PC-3 (cell line): ENCODE measurements around the gene GJE1. TPM values are rescaled to one million over a fixed set of nuclear protein-coding genes. Genes with fewer than 3 reads are reported as not detected.

Source experiments
- ATAC-seq: fragments of 200-7000 bp; cut with Tn5 transposase; 2 replicates; pipeline ENCODE4 v1.9.1; 2020; ENCODE audit warnings: mild to moderate bottlenecking, moderate library complexity
- BruUV-seq: library from RNA; stranded (reverse); fragments of 400-500 nt; replicated peaks from 2 replicates; lab custom pipeline; 2021; lab: Mats Ljungman, UMichigan
- CTCF ChIA-PET: fragments of 300-600 bp; sonication (Branson Sonifier 250); formaldehyde crosslinking; loops from one replicate; lab custom pipeline; 2022; ENCODE audit warnings: antibody characterized with exemption; lab: Charles Lee
- POLR2A ChIA-PET: fragments of 300-600 bp; sonication (Branson Sonifier 250); formaldehyde crosslinking; loops from one replicate; lab custom pipeline; 2022; ENCODE audit warnings: antibody characterized with exemption; ENCODE audit not compliant: unreplicated experiment; lab: Charles Lee
- DNase-seq: peaks from one replicate; pipeline ENCODE4 v3.0.0-alpha.2; 2015
- H2AFZ ChIP-seq: fragments of 300-600 bp; sonication (generic); 2 replicates; pipeline ENCODE4 v1.6.0; 2016; ENCODE audit warnings: antibody characterized with exemption, low read length
- H3F3A ChIP-seq: fragments of 300-600 bp; sonication (generic); one replicate; pipeline ENCODE4 v1.6.0; 2017; ENCODE audit warnings: antibody characterized with exemption, low read length, control low read depth, mild to moderate bottlenecking; ENCODE audit not compliant: unreplicated experiment
- H3K27ac ChIP-seq: fragments of 300-600 bp; sonication (generic); 2 replicates; pipeline ENCODE4 v1.5.1; 2016; ENCODE audit warnings: mild to moderate bottlenecking, low read length
- H3K27me3 ChIP-seq: fragments of 300-600 bp; sonication (generic); 2 replicates; pipeline ENCODE4 v1.6.1; 2016; ENCODE audit warnings: low read length, mixed read lengths
- H3K36me3 ChIP-seq: fragments of 300-600 bp; sonication (generic); 2 replicates; pipeline ENCODE4 v1.6.1; 2016; ENCODE audit warnings: low read depth, mixed run types, low read length, mixed read lengths
- H3K4me1 ChIP-seq: fragments of 300-600 bp; sonication (generic); 2 replicates; pipeline ENCODE4 v1.5.1; 2016; ENCODE audit warnings: low read length; ENCODE audit not compliant: insufficient read depth
- H3K4me2 ChIP-seq: fragments of 300-600 bp; sonication (generic); 2 replicates; pipeline ENCODE4 v1.6.0; 2016; ENCODE audit warnings: low read length
- H3K4me3 ChIP-seq: fragments of 300-600 bp; sonication (generic); 2 replicates; pipeline ENCODE4 v1.5.1; 2016; ENCODE audit warnings: mild to moderate bottlenecking, low read length, mixed read lengths
- H3K79me2 ChIP-seq: fragments of 300-600 bp; sonication (generic); 2 replicates; pipeline ENCODE4 v1.6.1; 2017; ENCODE audit warnings: low read length, mixed read lengths
- H3K9ac ChIP-seq: fragments of 300-600 bp; sonication (generic); 2 replicates; pipeline ENCODE4 v1.6.0; 2016; ENCODE audit warnings: mild to moderate bottlenecking, low read length
- H3K9me2 ChIP-seq: fragments of 300-600 bp; sonication (generic); replicated peaks from 2 replicates; pipeline ENCODE4 v1.6.1; 2016; ENCODE audit warnings: mixed run types, low read length, mixed read lengths
- H3K9me3 ChIP-seq: fragments of 300-600 bp; sonication (generic); 2 replicates; pipeline ENCODE4 v1.6.1; 2016; ENCODE audit warnings: low read length, mixed read lengths
- H4K20me1 ChIP-seq: fragments of 300-600 bp; sonication (generic); 2 replicates; pipeline ENCODE4 v1.6.1; 2016; ENCODE audit warnings: low read length, mixed read lengths
- CTCF ChIP-seq: fragments of 300-600 bp; sonication (generic); conservative IDR thresholded peaks from 2 replicates; pipeline ENCODE4 v1.5.1; 2017; ENCODE audit warnings: antibody characterized with exemption, low read depth, mild to moderate bottlenecking, low read length
- EZH2 ChIP-seq: fragments of 300-600 bp; sonication (generic); IDR thresholded peaks from one replicate; pipeline ENCODE4 v1.6.1; 2017; ENCODE audit warnings: antibody characterized with exemption, mild to moderate bottlenecking, low read length; ENCODE audit not compliant: unreplicated experiment
- EZH2phosphoT487 ChIP-seq: fragments of 300-600 bp; sonication (generic); IDR thresholded peaks from 2 replicates; pipeline ENCODE4 v1.6.1; 2018; ENCODE audit warnings: mild to moderate bottlenecking, antibody characterized with exemption, low read length, borderline replicate concordance
- intact Hi-C: fragments of 100-400 bp; cut with micrococcal nuclease; formaldehyde crosslinking; loops from 2 replicates; pipeline ENCODE4 v1.9.0; 2023
- total RNA-seq: library from RNA; depleted of rRNA; stranded (reverse); fragments of >200 nt; gene quantifications from 2 replicates; pipeline ENCODE4 v1.2.3, GENCODE V29; 2014

GJE1 gene
- total RNA-seq, 1 experiment from 2014 or later, result not detected

- Histone ChIP-seq H4K20me1 (0 out of 2 replicates have a peak, but pooled peaks cover 4% of the 10 kb centered on the region), H3K9ac (peak within 1 kb of the TSS; percentile 87), H3K27me3 (no peaks in the 10 kb centered on the region), H3K4me1 (peaks cover 14% of the 10 kb centered on the region), H3K79me2 (peaks cover 53% of the 10 kb centered on the region), H3K36me3 (no peaks in the 10 kb centered on the region), H3K9me2 (no peaks in the 10 kb centered on the region), H3K27ac (peak within 1 kb of the TSS; percentile 7; the same call in 1 of the 2 replicates), H2AFZ (peak within 1 kb of the TSS; percentile 92), H3K4me3 (peak within 1 kb of the TSS; percentile 93), H3F3A (no peaks in the 10 kb centered on the region), H3K9me3 (no peaks in the 10 kb centered on the region), H3K4me2 (peak within 1 kb of the TSS; percentile 90)
- ChIA-PET CTCF (interaction anchor here (0.6 kb wide), 2 partner anchors 154 to 389 kb away, joined by 3 to 16 read pairs; no protein-coding TSS in a partner anchor), POLR2A (no interaction called here)
- intact Hi-C loops, result loop anchor here (2.0 to 5.0 kb wide), 2 partner anchors 60 to 155 kb away; partner anchors contain the start of gene ADGRG6
- DNase-seq (peak; percentile 98), ATAC-seq (peak; percentile 99)
- TF ChIP-seq EZH2phosphoT487 (no peak), EZH2 (no peak), CTCF (peak; percentile 88)
- BruUV-seq, result TSS peak; percentile 65
These were observed 14.3 kb downstream of the GJE1 start, which contains the start of the genes NMBR and VTA1 for GRCh38 chr6:142146828-142147662. Gene NMBR, minus strand, starts transcription at chr6:142147122. Its CDS starts 58,464 bp downstream, at chr6:142088658. Gene VTA1, plus strand, starts transcription at chr6:142147263. Its CDS starts 25 bp downstream, at chr6:142147288.

- no peak overlapping the region for H3K27ac ChIP-seq
- 0 out of 2 replicates have a peak overlapping the region, but pooled peaks have one; percentile 23 for H3K4me2 ChIP-seq
- no peak overlapping the region for H2AFZ ChIP-seq
These were observed 20.0 kb downstream of the GJE1 start for GRCh38 chr6:142152746-142153145.

GRCh38 chr6:142153196-142153595 lies 20.5 kb downstream of the GJE1 start:
- no peak overlapping the region for H3K4me3 ChIP-seq
- H3K9me3 ChIP-seq, result no peaks in the 10 kb centered on the region
- intact Hi-C loops, result loop anchor here (10.0 kb wide), 1 partner anchor 322 kb away; no protein-coding TSS in a partner anchor
- DNase-seq (no peak), ATAC-seq (no peak)
- peaks cover 11% of the 10 kb centered on the region; the same call in 1 of the 2 replicates for H4K20me1 ChIP-seq
- H3K36me3 ChIP-seq, result no peaks in the 10 kb centered on the region
- H3K9ac ChIP-seq, result no peak overlapping the region
- H3F3A ChIP-seq, result peaks cover 4% of the 10 kb centered on the region
- peaks cover 22% of the 10 kb centered on the region for H3K4me1 ChIP-seq
- no peak overlapping the region for H2AFZ ChIP-seq
- TF ChIP-seq EZH2phosphoT487 (no peak), CTCF (no peak), EZH2 (no peak)
- no peak overlapping the region for H3K27ac ChIP-seq
- 0 out of 2 replicates have a peak overlapping the region, but pooled peaks have one; percentile 23 for H3K4me2 ChIP-seq
- ChIA-PET POLR2A (no interaction called here), CTCF (no interaction called here)
- peaks cover 99% of the 10 kb centered on the region for H3K79me2 ChIP-seq
- H3K9me2 ChIP-seq, result no peaks in the 10 kb centered on the region
- H3K27me3 ChIP-seq, result no peaks in the 10 kb centered on the region
- no TSS peak for BruUV-seq

More at GRCh38 chr6:142152746-142153145, 20.0 kb downstream of the GJE1 start:
- POLR2A ChIA-PET, result no interaction called here
- TF ChIP-seq EZH2phosphoT487, result no peak
- peaks cover 99% of the 10 kb centered on the region for H3K79me2 ChIP-seq
- DNase-seq (peak; percentile 21), ATAC-seq (peak; percentile 31; the same call in 1 of the 2 replicates)
- H3K9me3 ChIP-seq, result no peaks in the 10 kb centered on the region
- H3K4me3 ChIP-seq, result no peak overlapping the region
- H3F3A ChIP-seq, result peaks cover 4% of the 10 kb centered on the region
- H4K20me1 ChIP-seq, result peaks cover 11% of the 10 kb centered on the region; the same call in 1 of the 2 replicates
- CTCF ChIA-PET, result no interaction called here
- no TSS peak for BruUV-seq
- no peaks in the 10 kb centered on the region for H3K36me3 ChIP-seq
- H3K9me2 ChIP-seq, result no peaks in the 10 kb centered on the region
- intact Hi-C loops, result loop anchor here (10.0 kb wide), 1 partner anchor 322 kb away; no protein-coding TSS in a partner anchor
- no peaks in the 10 kb centered on the region for H3K27me3 ChIP-seq
- no peak overlapping the region for H3K9ac ChIP-seq
- peaks cover 24% of the 10 kb centered on the region for H3K4me1 ChIP-seq
